Measurements from ENCODE around the gene SLC22A9. TPM values are rescaled to one million over a fixed set of nuclear protein-coding genes. Genes with fewer than 3 reads are reported as not detected.

SLC22A9 gene
- total and polyA plus RNA-seq, 2 experiments from 2014 or later, result 0.09 TPM; not detected in 1

DNA sequence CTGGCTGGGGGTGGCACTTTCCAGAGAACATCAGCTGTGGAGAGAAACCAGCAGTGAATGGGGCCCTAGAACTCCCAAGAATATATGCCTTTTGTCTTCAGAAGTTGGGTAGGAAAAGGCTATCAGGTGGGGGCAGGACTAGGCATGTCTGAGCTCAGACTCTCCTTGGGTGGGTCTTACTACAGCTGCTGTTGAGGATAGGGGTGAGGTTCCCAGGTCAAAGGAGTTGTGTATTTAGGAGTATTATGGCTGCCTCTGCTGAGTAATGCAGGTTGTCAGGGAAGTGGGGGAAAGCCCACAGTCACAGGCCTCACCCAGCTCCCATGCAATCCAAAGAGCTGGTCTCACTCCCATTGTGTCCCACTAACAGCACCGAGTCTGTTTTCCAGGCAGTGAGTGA is 26.1 kb downstream of the SLC22A9 start:
- Histone ChIP-seq H3K4me3 (no peak overlapping the region), H3K4me1 (ENCODE audit: low read depth) (no peaks in the 10 kb centered on the region), H3K27ac (no peak overlapping the region), H3K9me3 (ENCODE audit: low read depth) (no peaks in the 10 kb centered on the region), H3K36me3 (no peaks in the 10 kb centered on the region), H3K27me3 (no peaks in the 10 kb centered on the region)
- TF ChIP-seq, protein P1, sequence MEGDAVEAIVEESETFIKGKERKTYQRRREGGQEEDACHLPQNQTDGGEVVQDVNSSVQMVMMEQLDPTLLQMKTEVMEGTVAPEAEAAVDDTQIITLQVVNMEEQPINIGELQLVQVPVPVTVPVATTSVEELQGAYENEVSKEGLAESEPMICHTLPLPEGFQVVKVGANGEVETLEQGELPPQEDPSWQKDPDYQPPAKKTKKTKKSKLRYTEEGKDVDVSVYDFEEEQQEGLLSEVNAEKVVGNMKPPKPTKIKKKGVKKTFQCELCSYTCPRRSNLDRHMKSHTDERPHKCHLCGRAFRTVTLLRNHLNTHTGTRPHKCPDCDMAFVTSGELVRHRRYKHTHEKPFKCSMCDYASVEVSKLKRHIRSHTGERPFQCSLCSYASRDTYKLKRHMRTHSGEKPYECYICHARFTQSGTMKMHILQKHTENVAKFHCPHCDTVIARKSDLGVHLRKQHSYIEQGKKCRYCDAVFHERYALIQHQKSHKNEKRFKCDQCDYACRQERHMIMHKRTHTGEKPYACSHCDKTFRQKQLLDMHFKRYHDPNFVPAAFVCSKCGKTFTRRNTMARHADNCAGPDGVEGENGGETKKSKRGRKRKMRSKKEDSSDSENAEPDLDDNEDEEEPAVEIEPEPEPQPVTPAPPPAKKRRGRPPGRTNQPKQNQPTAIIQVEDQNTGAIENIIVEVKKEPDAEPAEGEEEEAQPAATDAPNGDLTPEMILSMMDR (IDR thresholded peaks at IDR 0.05; ENCODE audit: low read depth, low read length), result no peak
- DNase-seq (ENCODE audit: low read depth in 1 of 2, low spot score in 1 of 2), result no peak

DNA sequence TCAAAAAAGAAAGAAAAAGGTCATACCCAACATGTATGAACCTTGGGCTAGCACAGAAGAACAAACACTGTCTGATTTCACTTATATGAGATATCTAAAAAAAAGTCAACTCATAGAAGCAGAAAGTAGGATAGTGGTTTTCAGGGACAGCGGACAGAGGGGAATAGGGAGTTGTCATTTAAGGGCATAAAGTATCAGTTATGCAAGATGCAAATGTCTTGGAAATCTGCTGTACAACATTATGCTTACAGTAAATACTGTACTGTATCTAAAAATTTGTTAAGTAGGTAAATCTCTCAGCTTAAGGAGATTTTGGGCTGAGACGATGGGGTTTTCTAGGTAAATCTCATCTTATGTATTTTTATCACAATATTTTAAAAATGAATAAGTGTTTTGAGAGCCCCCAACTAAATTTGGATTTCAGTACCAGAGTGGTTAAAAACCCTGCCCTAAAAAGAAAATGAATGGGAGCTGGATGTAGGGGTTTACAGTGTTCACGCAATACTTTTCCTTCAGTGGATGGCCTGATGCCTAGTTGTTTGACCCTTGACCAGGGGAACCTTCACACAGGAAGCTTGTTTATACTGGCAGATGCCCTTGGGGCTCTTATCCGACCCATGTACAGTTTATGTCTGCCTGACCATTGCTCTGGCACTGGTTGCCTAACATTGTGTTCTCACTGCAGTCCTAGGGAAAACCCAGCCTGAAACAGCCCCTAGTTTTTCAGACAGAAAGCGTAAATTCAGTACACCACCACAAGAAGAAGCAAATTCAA is 34.8 kb downstream of the SLC22A9 start:
- no peak overlapping the region for H3K27ac ChIP-seq
- H3K4me3 ChIP-seq, result no peak overlapping the region
- H3K27me3 ChIP-seq, result no peaks in the 10 kb centered on the region
- DNase-seq (ENCODE audit: low read depth in 1 of 2, low spot score in 1 of 2), result no peak
- no peaks in the 10 kb centered on the region for H3K36me3 ChIP-seq
- TF ChIP-seq, protein P1 (IDR thresholded peaks at IDR 0.05; ENCODE audit: low read depth, low read length), result no peak
- H3K9me3 ChIP-seq (ENCODE audit: low read depth), result no peaks in the 10 kb centered on the region
- no peaks in the 10 kb centered on the region for H3K4me1 ChIP-seq (ENCODE audit: low read depth)

DNA sequence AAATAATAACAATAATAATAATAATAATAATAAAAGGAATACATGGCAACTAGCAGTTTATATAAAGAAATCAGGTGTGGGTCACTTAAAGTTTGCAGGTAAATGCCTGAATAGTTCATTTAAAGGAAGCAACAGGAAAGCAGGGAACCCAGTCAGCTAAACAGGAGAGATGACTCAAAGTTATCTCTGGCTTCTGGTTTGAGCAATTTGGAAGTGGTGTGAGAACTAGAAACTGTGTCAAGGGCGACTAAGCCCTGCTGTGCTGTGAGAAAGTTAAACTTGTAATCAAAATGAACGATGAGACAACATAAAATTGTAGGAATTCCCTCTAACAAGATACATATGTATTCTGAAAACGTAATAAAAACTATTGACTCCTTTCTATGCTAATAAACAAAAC is 35.5 kb downstream of the SLC22A9 start:
- no peak for DNase-seq (ENCODE audit: low read depth in 1 of 2, low spot score in 1 of 2)
- H3K4me3 ChIP-seq, result no peak overlapping the region
- H3K9me3 ChIP-seq (ENCODE audit: low read depth), result no peaks in the 10 kb centered on the region
- H3K36me3 ChIP-seq, result no peaks in the 10 kb centered on the region
- H3K27ac ChIP-seq, result no peak overlapping the region
- no peaks in the 10 kb centered on the region for H3K27me3 ChIP-seq
- no peaks in the 10 kb centered on the region for H3K4me1 ChIP-seq (ENCODE audit: low read depth)
- TF ChIP-seq, protein P1 (IDR thresholded peaks at IDR 0.05; ENCODE audit: low read depth, low read length), result no peak

DNA sequence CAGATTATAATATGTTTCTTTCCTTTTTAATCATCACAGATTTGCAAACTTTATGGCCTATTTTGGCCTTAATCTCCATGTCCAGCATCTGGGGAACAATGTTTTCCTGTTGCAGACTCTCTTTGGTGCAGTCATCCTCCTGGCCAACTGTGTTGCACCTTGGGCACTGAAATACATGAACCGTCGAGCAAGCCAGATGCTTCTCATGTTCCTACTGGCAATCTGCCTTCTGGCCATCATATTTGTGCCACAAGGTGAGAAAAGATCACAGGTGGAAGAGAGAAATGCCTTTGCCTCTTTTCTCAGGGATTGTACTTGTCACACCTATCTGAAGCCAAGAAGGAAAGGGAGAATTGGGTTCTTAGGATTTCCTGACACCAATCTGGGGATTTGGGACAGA is 36.9 kb downstream of the SLC22A9 start:
- H3K4me1 ChIP-seq (ENCODE audit: low read depth), result no peaks in the 10 kb centered on the region
- H3K4me3 ChIP-seq, result no peak overlapping the region
- H3K27ac ChIP-seq, result no peak overlapping the region
- H3K9me3 ChIP-seq (ENCODE audit: low read depth), result no peaks in the 10 kb centered on the region
- TF ChIP-seq, protein P1 (IDR thresholded peaks at IDR 0.05; ENCODE audit: low read depth, low read length), result no peak
- no peaks in the 10 kb centered on the region for H3K27me3 ChIP-seq
- H3K36me3 ChIP-seq, result no peaks in the 10 kb centered on the region
- no peak for DNase-seq (ENCODE audit: low read depth in 1 of 2, low spot score in 1 of 2)

DNA sequence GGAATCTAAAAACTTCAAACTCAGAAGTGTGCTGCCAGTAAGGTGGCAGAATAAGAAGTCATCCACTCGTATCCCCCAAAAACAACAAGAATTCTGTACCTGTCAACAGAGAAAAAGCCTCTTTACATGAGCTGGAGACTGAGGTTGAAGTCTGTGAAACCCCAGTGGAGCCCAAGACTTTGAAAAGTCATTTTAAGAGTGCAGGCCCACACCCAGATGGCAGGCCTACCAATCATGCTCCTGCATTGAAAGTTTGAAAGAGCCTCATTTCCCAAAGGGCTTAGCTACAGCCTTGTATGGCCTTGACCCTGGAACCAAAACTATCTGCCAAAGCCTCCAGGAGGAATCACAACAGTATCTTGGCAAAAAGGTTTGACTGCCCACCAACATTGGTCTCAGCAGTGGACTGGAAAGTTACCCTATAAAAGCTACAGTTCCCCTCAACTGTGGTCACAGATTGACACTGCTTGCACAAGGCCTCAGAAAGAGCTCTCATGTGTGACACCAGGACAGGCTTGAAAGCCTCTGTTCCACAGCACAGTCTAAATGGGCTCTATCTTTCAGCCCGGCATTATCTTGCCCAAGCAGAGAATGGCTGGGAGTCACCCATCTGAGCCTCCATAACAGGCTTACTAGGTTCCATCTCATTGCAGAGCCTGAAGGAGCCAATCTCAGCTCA is 47.7 kb downstream of the SLC22A9 start:
- DNase-seq (ENCODE audit: low read depth in 1 of 2, low spot score in 1 of 2), result no peak
- H3K27ac ChIP-seq, result no peak overlapping the region
- no peaks in the 10 kb centered on the region for H3K36me3 ChIP-seq
- no peaks in the 10 kb centered on the region for H3K27me3 ChIP-seq
- no peaks in the 10 kb centered on the region for H3K9me3 ChIP-seq (ENCODE audit: low read depth)
- H3K4me1 ChIP-seq (ENCODE audit: low read depth), result no peaks in the 10 kb centered on the region
- TF ChIP-seq, protein P1 (IDR thresholded peaks at IDR 0.05; ENCODE audit: low read depth, low read length), result no peak
- H3K4me3 ChIP-seq, result no peak overlapping the region

Measured in cardiac muscle cell (in vitro differentiated cells and primary cell).